ENCODE results near the gene RBBP7. TPM values are rescaled to one million over a fixed set of nuclear protein-coding genes. Genes with fewer than 3 reads are reported as not detected.

RBBP7 gene
- total and polyA plus RNA-seq, 10 of the 15 experiments (the other 5 are each of a cell fraction or from before 2014, with no cell fraction given): 95.3 to 277 (median 194) TPM

- H3K4me3 ChIP-seq: no peak overlapping the region
- DNase-seq (ENCODE audit: low read depth, low spot score): no peak
- ATAC-seq: no peak
- no peak overlapping the region for H3K27ac ChIP-seq (ENCODE audit: control insufficient read depth, insufficient read depth)
- no peak for FAIRE-seq
- POLR2A ChIA-PET: no interaction called here
- WGBS (ENCODE audit: insufficient coverage, insufficient replicate concordance, low lambda C conversion rate, missing lambda C conversion rate): 93% methylated on average over 11 of the region's 11 CpGs
- H3K4me1 ChIP-seq (ENCODE audit: control insufficient read depth, insufficient read depth, low read length): no peaks in the 10 kb centered on the region
- CTCF ChIA-PET: interaction anchor here (0.9 kb wide), 2 partner anchors 12 to 55 kb away, joined by 3 to 4 read pairs; no protein-coding TSS in a partner anchor
- H3K9me3 ChIP-seq (replicated peaks; ENCODE audit: control insufficient read depth, insufficient read depth, low read length): no peaks in the 10 kb centered on the region
- in situ Hi-C loops (cut with MboI) (no loop called here), intact Hi-C loops (cut with micrococcal nuclease; ENCODE audit: unreplicated experiment) (no loop called here)
- no peak overlapping the region for H2AFZ ChIP-seq (ENCODE audit: control insufficient read depth, low read depth, low read length)
- TF ChIP-seq SUPT20H (IDR thresholded peaks at IDR 0.05; ENCODE audit: borderline replicate concordance, control insufficient read depth, low read depth, low read length): no peak
- no peak for TF ChIP-seq MYC (IDR thresholded peaks at IDR 0.05; ENCODE audit: insufficient read depth, insufficient read length, insufficient replicate concordance, low read length, severe bottlenecking)
- TF ChIP-seq RELB (IDR thresholded peaks at IDR 0.05; ENCODE audit: low read depth): no peak
- TF ChIP-seq POLR2AphosphoS2 (IDR thresholded peaks at IDR 0.05; ENCODE audit: low read depth, low read length): no peak
- no peak for TF ChIP-seq CREB1 (IDR thresholded peaks at IDR 0.05; ENCODE audit: low read depth)
- no peak for TF ChIP-seq CREM (IDR thresholded peaks at IDR 0.05; ENCODE audit: low read depth)
- TF ChIP-seq, protein P1, sequence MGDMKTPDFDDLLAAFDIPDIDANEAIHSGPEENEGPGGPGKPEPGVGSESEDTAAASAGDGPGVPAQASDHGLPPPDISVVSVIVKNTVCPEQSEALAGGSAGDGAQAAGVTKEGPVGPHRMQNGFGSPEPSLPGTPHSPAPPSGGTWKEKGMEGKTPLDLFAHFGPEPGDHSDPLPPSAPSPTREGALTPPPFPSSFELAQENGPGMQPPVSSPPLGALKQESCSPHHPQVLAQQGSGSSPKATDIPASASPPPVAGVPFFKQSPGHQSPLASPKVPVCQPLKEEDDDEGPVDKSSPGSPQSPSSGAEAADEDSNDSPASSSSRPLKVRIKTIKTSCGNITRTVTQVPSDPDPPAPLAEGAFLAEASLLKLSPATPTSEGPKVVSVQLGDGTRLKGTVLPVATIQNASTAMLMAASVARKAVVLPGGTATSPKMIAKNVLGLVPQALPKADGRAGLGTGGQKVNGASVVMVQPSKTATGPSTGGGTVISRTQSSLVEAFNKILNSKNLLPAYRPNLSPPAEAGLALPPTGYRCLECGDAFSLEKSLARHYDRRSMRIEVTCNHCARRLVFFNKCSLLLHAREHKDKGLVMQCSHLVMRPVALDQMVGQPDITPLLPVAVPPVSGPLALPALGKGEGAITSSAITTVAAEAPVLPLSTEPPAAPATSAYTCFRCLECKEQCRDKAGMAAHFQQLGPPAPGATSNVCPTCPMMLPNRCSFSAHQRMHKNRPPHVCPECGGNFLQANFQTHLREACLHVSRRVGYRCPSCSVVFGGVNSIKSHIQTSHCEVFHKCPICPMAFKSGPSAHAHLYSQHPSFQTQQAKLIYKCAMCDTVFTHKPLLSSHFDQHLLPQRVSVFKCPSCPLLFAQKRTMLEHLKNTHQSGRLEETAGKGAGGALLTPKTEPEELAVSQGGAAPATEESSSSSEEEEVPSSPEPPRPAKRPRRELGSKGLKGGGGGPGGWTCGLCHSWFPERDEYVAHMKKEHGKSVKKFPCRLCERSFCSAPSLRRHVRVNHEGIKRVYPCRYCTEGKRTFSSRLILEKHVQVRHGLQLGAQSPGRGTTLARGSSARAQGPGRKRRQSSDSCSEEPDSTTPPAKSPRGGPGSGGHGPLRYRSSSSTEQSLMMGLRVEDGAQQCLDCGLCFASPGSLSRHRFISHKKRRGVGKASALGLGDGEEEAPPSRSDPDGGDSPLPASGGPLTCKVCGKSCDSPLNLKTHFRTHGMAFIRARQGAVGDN (IDR thresholded peaks at IDR 0.05): no peak
- TF ChIP-seq, protein P2, sequence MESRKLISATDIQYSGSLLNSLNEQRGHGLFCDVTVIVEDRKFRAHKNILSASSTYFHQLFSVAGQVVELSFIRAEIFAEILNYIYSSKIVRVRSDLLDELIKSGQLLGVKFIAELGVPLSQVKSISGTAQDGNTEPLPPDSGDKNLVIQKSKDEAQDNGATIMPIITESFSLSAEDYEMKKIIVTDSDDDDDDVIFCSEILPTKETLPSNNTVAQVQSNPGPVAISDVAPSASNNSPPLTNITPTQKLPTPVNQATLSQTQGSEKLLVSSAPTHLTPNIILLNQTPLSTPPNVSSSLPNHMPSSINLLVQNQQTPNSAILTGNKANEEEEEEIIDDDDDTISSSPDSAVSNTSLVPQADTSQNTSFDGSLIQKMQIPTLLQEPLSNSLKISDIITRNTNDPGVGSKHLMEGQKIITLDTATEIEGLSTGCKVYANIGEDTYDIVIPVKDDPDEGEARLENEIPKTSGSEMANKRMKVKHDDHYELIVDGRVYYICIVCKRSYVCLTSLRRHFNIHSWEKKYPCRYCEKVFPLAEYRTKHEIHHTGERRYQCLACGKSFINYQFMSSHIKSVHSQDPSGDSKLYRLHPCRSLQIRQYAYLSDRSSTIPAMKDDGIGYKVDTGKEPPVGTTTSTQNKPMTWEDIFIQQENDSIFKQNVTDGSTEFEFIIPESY (IDR thresholded peaks at IDR 0.05): no peak
- no peak overlapping the region for H3K9ac ChIP-seq (ENCODE audit: control insufficient read depth, insufficient read depth, low read length)
- RAD21 ChIA-PET (ENCODE audit: unreplicated experiment): interaction anchor here (0.6 kb wide), 1 partner anchor 305 kb away, joined by 3 read pairs; no protein-coding TSS in a partner anchor
- no peaks in the 10 kb centered on the region for H3K27me3 ChIP-seq (replicated peaks in 1 of 2; ENCODE audit: control insufficient read depth in 2 of 2, insufficient read depth in 2 of 2, low read length in 1 of 2)
- SMC1A ChIA-PET (ENCODE audit: uncharacterized antibody, unreplicated experiment): no interaction called here
- H3K4me2 ChIP-seq (ENCODE audit: control insufficient read depth, insufficient read depth): no peak overlapping the region
- H4K20me1 ChIP-seq (ENCODE audit: control insufficient read depth, insufficient read depth): no peaks in the 10 kb centered on the region
- peaks cover 11 to 27% of the 10 kb centered on the region in 2 experiments; a peak in 3 of 4 replicates for H3K36me3 ChIP-seq (ENCODE audit: control insufficient read depth in 2 of 2, insufficient read depth in 2 of 2, low read length in 1 of 2)
- no peaks in the 10 kb centered on the region for H3K79me2 ChIP-seq (ENCODE audit: control insufficient read depth, insufficient read depth, low read length)
- BruUV-seq (replicated peaks): no TSS peak
Observed at GRCh38 chrX:16838202-16839066, 31.7 kb downstream of the RBBP7 start.

All from GM12878 (cell line).